HG03442 (cell line): ENCODE measurements around the gene REPS2.
"Not testable (repeated sequence)": the region's sequence is repeated elsewhere in the genome, so short reads cannot be mapped to it uniquely, and the experiment has no call there.

Experiments used
- ATAC-seq: cut with Tn5 transposase; IDR thresholded peaks from one replicate; pipeline ENCODE4 v1.9.1; 2021; ENCODE audit warnings: mild to moderate bottlenecking, moderate library complexity; ENCODE audit not compliant: unreplicated experiment

Gene REPS2

DNA sequence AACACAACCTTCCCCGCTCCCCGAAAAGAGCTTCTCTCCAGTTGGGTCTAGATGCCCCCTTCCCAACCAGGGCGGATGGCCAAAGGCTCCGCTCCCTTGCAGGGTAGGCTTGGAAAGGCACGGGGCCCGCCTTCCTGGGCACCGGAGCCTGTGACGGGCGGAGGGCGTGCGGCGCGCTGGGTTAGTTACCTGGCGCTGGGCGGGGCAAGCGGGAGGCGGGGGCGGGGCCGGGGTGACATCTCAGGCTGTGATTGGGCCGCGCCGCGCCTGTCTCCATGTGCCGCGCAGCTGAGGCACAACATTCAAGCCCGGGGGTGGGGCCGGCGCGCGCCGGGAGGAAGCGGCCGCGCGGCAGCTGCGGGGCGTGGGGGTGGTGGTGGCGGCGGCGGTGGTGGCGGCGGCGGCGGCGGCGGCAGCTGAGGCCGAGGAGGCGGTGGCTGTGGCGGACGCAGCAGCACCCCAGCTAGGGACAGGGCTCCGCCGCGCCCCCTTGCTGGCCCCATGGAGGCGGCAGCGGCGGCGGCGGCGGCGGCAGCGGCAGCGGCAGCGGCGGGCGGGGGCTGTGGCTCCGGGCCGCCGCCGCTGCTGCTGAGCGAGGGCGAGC, at the start of gene REPS2:
REPS2 (plus strand) TSS at position 298 of the 604 bp plus-strand sequence; CDS start at position 502, 204 bp downstream.
- ATAC-seq, result peak; percentile 98

DNA sequence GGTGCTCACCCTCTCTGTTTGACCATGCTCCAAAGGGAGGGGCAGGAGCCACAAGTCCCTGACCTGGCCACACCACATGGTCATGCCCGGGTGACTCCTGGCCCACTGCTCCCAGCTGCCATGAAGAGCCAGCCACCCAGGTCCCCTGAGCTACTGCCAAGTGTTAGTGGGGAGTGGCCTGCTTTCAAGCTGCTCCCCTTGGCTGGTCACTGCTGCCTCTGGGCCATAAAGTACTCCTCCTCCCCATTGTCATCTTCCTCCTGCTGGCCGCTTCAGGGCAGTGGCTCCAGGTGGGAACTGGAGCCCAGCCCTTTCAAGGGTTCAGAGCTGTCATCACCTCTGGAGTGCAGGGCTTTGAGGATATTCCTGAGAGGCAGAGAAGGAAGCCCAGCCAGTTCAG, 49.0 kb upstream of the REPS2 start:
- no peak for ATAC-seq

DNA sequence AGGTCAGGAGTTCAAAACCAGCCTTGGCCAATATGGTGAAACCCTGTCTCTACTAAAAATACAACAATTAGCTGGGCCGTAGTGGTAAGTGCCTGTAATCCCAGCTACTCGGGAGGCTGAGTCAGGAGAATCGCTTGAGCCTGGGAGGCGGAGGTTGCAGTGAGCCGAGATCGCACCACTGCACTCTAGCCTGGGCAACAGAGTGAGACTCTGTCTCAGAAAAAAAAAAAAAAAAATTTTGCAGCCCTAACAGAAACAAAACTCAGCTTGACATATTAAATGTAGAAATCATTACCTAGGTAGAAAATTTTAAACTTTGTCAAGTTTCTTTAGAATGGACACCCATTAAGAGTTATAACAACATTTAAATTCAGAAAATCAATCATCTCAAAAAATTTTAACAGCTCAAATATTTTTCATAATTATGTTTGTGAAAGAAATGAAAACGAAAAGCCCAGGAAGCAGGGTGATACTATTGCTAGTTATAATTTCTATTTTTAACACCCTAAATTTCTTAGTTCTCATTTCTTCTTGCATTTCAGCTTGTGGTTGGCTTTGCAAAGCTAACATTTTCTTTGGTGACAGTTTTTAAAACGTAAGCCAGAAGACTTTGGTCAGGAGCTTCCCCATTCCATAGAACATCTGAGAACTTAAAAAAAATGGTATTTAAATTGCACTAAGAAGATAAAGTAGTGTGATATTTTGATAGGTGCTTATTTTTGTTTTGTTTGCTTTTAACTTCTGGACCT, 43.0 kb upstream of the REPS2 start:
- no peak for ATAC-seq

DNA sequence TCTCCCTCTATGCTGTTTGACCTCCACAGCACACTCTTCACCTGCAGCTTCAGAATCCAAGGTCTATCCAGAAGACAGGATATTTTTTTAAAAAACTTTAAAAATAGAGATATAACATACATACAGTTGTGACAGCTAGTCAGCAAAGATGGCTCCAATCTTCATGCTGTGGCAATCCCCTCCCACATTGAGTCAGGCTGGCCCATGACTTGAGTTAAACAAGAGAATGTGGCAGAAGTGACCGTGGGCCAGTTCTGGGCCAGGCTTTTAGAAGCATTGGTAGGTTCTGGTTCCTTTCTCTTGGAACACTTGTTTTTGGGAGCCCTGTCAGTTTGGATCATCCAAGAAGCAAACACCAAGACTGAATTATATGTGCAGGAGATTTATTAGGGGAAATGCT, 36.1 kb upstream of the REPS2 start:
- ATAC-seq, result no peak

DNA sequence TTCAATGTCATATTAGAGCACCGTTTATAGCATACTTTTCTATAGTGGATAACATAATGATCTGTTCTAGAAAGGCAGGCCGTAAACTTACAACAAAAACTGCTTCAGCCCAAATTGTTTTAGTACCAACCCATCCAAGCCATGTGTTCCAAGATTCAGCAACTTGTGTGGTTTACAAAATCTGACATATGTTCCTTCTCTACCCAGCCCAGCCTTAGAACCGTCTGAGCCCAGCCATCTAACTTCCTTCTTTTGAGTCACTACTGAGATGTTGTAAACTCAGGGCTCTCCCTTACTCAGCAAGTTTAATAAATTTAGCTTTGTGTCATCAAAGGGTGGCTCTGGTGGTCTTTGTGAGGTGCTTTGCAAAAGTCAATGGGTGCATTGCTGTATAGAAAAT, 32.4 kb upstream of the REPS2 start:
- ATAC-seq, result no peak

DNA sequence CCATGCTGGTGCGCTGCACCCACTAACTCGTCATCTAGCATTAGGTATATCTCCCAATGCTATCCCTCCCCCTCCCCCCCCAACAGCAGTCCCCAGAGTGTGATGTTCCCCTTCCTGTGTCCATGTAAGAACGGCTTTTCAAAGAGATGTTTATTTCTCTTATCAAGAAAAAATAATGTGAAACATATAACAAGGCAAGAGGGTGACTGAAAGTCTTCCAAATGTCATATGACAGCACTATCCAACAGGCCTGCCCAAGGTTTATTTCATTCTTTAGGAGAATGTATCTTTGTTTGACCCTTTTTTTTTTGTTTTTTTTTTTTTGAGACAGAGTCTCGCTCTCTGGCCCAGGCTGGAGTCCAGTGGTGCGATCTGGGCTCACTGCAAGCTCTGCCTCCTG, 29.9 kb upstream of the REPS2 start:
- no peak for ATAC-seq

DNA sequence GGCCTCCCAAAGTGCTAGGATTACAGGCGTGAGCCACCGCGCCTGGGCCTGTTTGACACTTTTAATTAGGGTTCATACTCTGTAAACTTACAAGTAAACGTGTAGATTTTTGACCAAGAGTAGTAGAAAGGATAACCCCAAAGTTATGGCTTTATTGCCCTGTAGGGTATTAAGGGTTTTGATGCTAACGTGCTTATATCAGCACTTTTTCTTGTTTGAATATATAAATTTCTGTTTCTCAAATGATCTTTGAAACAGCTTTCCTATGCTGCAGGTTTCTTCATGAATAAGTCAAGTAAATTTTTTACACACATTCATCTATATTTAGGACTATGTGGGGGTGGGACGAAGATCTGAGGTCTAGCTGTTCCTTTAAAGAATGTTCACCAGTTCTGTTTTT, 29.3 kb upstream of the REPS2 start:
- ATAC-seq, result no peak

DNA sequence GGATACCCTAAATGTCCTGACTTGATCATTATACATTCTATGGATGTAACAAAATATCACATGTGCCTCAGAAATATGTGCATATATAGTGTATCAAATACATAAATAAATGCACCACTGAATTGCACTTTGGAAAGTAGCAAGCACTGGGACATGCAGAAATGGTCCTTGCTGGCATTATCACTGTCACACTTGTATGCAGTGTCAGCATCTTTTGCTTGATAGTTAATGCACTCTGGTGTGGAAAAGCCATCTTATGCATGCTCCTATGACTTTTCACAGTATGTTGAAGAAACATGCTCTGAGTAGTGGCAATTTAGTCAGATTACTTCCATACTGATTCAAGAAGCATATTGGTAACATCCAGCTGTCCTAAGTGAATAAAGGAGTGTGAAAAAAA, 27.5 kb upstream of the REPS2 start:
- ATAC-seq, result no peak

DNA sequence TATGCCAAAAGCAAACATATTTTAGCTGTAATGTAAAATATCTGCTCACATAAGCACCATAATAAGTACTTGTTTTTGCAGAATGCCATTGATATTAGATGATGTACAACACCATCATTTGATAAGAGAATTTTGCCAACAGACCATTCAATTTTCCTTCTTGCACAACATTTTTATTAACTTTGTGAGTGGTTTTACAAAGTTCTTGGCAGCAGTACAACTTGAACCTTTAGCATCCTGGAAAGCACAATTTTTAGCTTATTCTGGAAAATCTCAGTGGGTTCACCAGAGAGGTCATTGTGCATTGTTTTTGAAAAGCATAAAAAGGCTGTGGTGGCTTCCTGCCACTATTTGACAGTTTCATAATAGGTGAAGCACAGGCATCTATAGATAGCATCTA, 26.4 kb upstream of the REPS2 start:
- ATAC-seq, result no peak

DNA sequence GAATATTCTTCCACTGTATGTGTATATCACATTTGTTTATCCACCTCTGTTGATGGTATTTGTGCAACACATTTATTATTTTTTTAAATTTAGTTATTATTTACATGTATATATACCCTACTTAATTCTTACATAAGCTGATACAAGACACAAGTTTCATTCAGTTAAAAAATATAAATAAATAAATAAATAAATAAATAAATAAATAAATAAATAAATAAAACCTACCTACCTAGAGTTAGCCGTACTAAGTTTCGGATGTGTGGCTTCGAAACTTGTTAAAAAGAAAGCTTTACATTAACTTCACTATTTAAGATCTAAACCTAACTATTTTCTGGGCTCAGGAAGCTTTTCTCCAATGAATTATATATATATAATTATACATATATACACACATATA, 23.3 kb upstream of the REPS2 start:
- ATAC-seq, result no peak

DNA sequence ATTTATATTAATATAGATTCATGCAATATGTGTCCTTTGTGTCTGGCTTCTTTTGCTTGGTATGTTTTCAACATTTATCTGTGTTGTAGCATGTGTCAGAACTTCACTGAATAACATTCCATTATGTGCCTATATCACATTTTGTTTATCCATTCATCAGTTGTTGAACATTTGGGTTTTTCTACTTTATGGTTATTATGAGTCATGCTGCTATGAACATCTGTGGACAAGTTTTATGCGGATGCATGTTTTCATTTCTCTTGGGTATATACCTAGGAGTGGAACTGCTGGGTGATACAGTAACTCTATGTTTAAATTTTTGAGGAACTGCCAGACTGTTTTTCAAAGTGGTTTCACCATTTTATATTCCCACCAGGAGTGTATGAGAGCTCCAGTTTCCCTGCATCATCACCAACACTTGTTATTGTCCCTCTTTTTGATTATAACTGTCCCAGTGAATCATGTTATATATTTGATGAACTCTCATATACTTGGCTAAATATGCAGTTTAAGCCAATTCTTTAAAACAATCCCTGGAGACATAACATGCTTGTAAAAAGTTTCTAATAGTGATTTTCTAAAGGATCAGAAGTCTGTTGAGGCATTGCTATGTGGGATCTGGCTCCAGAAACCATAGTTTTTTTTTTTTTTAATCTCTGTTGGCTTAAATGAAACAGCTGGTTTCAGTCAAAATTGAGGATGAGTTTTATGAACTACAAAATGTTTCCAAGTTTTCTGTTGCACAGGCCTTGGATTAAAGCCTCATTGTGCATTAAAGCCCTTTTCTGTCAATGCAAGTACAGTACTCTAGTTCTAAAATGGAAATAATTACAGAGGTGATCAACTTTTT, 21.6 kb upstream of the REPS2 start:
- no peak for ATAC-seq

DNA sequence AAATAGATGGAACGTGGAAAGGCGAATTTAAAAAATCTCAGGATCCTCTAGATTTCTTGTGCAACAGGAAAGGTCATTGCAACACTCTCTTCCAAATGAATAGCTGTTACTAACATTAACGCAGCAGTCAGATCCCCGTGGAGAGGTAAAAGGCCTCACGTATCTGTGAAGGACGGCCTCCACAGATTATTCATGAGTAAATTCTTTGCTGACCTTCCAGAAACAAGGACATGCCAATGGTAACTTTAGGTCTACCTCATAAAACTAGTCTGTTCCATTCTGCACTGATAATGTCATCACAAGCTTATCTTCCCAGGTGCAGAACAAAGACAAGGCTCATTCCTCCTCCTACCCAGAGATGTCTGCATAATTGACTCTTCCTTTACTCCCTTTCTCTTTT, 16.1 kb upstream of the REPS2 start:
- no peak for ATAC-seq

DNA sequence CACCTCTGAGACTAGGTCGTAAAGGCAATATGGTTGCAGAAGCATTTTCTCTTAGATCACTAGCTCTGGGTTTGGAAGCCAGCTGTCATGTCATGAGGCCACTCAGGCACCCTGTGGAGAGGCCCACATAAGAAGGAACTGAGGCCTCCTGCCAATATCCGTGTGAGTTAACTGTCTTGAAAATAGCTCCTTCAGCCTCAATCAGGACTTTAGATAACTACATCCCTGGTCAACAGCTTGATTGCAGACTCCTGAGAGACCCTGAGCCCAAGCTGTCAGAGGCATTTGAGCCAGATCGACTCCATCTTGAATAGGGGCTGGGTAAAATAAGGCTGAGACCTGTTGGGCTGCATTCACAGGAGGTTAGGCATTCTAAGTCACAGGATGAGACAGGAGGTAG, 15.1 kb upstream of the REPS2 start:
- ATAC-seq, result no peak

DNA sequence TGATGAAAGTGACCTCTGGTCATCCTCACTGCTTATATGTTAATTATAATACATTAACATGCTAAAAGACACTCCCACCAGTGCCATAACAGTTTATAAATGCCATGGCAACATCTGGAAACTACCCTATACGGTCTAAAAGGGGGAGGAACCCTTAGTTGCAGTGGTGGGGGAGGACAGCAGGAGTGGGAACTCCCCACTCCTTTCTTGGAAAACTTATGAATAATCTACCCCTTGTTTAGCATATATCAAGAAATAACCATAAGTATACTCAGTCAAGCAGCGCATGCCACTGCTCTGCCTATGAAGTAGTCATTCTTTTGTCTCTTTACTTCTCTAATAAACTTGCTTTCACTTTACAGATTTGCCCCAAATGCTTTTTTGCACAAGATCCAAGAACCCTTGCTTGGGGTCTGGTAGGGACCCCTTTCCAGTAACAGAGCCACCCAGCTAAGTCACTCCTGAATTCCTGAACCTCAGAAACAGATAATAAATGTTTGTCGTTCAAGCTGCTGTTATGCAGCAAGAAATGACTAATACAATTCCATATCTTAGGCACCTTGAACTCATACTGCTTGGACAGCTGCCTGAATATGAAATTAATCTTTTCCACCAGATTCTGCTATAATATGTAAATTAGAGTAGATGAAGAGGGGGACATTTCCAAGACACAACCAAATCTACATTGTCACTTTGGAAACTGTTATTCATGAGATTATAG, 14.4 kb upstream of the REPS2 start:
- no peak for ATAC-seq

DNA sequence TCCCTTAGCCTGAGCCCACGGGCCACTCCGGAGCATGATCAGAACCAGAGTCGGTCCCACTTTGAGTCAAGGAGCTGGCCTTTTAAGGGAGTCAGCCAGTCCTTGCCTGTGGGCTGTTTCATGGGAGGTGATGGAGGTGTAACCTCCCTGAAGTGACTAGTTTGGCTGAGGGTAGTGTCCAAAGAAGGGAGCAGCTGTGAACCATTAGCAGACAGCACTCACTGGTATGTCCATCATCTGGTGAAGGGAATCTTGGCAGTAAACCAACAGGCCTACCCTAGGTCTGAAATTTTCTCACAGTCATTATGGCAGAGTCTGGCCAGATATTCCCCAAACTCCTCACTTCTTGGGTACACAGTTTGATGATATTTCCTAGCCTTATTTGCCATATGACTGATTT, 12.3 kb upstream of the REPS2 start:
- no peak for ATAC-seq

DNA sequence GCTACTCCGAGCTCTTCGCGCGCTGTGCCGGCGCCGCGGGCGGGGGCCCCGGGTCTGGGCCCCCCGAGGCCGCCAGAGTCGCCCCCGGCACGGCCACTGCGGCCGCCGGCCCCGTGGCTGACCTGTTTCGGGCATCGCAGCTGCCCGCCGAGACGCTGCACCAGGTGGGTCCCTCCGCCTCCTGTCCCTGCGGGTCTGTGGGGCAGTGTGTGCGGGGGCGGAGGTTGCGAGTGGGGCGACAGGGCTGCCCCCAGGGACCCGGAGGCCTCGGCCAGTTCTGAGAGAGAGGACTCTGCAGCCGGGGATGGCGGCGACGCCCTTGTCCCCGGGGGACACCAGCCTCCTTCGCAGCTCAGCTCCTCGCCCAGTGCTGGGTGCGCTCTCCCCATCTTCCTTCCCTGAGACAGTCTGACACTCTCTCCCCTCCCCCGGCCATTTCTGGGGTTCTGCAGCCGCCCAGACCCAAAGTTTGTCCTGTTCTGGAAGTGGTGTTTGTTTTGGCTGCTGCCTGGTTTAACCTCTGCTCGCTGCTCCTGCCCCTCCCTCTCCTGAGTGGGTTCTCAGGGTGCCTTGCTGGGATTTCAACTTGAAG, 609 bp downstream of the REPS2 start:
- ATAC-seq, result no peak

DNA sequence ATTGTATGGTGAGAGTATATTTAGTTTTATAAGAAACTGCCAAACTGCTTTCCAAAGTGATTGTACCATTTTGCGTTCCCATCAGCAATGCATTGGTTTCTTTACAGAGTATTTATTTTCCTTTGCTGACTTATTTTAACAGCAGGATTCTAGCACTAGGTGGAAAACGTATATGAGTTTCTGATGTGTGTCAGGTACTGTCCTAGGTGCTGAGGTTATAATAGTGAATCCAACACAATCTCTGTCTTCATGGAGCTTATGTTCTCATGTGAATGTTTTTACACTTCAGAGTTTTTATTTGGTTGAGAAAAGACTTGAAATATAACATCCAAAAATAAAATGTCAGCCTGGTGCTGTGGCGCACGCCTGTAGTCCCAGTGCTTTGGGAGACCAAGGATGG, 4.0 kb downstream of the REPS2 start:
- ATAC-seq, result no peak

DNA sequence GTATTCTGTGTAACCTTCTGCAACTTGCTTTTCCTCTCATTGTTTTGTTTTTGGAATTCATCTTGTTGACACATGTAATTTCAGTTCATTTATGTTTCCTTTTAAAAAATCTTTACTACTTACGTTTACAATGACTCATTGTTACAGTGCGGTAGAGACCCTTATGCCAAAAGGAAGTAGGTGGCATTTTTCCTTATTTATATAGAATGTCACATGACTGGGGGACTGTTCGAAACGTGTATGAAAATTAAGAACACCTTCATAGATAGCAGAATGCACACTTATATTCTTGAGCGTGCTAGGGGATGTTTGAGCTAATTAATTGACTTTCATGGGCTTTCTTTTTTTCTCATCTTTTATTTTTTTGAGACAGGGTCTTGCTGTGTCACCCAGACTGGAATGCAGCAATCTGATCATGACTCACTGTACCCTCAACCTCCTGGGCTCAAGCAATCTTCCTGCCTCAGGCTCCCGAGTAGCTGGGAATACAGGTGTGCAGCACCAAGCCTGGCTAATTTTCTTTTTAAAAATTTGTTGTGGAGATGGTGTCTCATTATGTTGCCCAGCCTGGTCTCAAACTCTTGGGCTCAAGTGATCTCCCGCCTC, 7.3 kb downstream of the REPS2 start:
- ATAC-seq, result no peak

DNA sequence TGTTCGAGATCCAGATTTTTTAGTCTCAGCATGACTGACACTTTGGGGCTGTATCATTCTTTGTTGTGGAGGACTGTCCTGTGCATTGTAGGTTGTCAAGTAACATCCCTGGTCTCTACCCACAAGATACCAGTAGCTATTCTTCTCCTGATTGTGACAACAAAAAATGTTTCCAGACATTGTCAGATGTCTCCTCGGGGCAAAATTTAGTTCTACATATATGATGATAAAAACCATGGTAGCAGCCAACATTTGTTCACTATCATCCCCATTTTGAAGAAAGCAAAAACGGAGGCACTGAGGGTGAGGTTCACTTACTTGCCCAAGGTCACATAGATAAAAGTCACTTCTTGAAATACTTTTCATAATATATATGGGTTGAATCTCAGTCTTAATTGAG, 11.3 kb downstream of the REPS2 start:
- no peak for ATAC-seq

DNA sequence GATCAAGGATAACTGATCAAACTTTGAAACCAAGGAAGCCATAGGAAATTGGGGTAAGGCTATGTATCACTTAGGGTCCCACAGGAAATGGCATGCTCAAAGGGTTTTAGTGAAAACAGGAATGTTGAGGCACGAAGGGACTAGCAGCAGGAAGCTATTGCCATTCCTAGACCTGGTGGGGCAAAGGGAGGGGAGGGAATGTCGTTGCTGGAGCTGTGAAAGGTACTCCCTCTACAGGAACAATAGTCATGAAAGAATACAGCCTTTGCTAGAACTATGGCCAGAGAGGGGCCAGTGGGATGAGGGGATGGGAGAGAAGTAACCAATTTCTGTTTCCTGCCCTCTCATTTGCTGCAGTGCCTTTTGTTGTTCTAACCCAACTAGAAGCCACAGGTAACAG, 11.9 kb downstream of the REPS2 start:
- ATAC-seq, result no peak

DNA sequence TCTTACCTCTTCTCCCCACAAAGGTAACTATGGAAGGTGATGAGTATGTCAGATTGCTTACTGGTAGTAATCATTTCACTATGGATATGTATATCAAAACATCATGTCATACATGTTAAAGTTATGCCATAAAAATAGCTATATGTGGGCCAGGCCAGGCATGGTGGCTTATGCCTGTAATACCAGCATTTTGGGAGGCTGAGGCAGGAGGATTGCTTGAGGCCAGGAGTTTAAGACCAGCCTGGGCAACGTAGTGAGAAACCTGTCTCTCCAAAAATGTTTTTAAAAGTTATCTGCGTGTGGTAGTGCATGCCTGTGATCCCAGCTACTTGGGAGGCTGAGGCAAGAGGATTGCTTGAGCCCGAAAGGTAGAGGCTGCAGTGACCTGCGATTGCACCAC, 16.2 kb downstream of the REPS2 start:
- ATAC-seq, result not testable (repeated sequence)
